ENCODE results near the gene ACSL5.
"Not testable (repeated sequence)": the region's sequence is repeated elsewhere in the genome, so short reads cannot be mapped to it uniquely, and the experiment has no call there.

The ACSL5 gene

GRCh38 chr10:112348759-112349158 lies 25.2 kb upstream of the ACSL5 start:
- no peak for DNase-seq
- intact Hi-C loops (cut with DNase I), result no loop called here

- intact Hi-C loops (cut with DNase I), result no loop called here
- peak in 1 of 10 donors; percentile 81 for DNase-seq
Observed at GRCh38 chr10:112349521-112350085, 24.3 kb upstream of the ACSL5 start.

GRCh38 chr10:112351146-112351545 lies 22.8 kb upstream of the ACSL5 start:
- no peak for DNase-seq
- intact Hi-C loops (cut with DNase I), result no loop called here

GRCh38 chr10:112352044-112352443 lies 21.9 kb upstream of the ACSL5 start:
- intact Hi-C loops (cut with DNase I), result no loop called here
- no peak for DNase-seq

- no peak for DNase-seq
- intact Hi-C loops (cut with DNase I), result no loop called here
Observed at GRCh38 chr10:112353046-112353445, 20.9 kb upstream of the ACSL5 start.

- intact Hi-C loops (cut with DNase I), result no loop called here
- DNase-seq, result no peak
Observed at GRCh38 chr10:112356686-112357085, 17.2 kb upstream of the ACSL5 start.

GRCh38 chr10:112359606-112360307 lies 14.2 kb upstream of the ACSL5 start:
- intact Hi-C loops (cut with DNase I), result no loop called here
- DNase-seq, result no peak

- intact Hi-C loops (cut with DNase I), result no loop called here
- peak in 3 of 10 donors; percentile 10 to 39 (median 18) for DNase-seq
Observed at GRCh38 chr10:112360308-112361270, 13.3 kb upstream of the ACSL5 start.

GRCh38 chr10:112361951-112362751 lies 11.8 kb upstream of the ACSL5 start:
- intact Hi-C loops (cut with DNase I), result no loop called here
- peak in 3 of 10 donors; percentile 11 to 48 (median 19) for DNase-seq

- intact Hi-C loops (cut with DNase I), result no loop called here
- DNase-seq, result no peak
Observed at GRCh38 chr10:112362833-112363232, 11.1 kb upstream of the ACSL5 start.

- no peak for DNase-seq
- intact Hi-C loops (cut with DNase I), result no loop called here
Observed at GRCh38 chr10:112363696-112364688, 9.9 kb upstream of the ACSL5 start.

- DNase-seq, result no peak
- intact Hi-C loops (cut with DNase I), result no loop called here
Observed at GRCh38 chr10:112365014-112365432, 8.9 kb upstream of the ACSL5 start.

GRCh38 chr10:112365451-112365850 lies 8.5 kb upstream of the ACSL5 start:
- no peak for DNase-seq
- intact Hi-C loops (cut with DNase I), result no loop called here

- DNase-seq, result no peak
- intact Hi-C loops (cut with DNase I), result no loop called here
Observed at GRCh38 chr10:112366992-112367391, 6.9 kb upstream of the ACSL5 start.

GRCh38 chr10:112367516-112367915 lies 6.4 kb upstream of the ACSL5 start:
- intact Hi-C loops (cut with DNase I), result no loop called here
- no peak for DNase-seq

- no peak for DNase-seq
- intact Hi-C loops (cut with DNase I), result no loop called here
Observed at GRCh38 chr10:112369495-112370423, 4.2 kb upstream of the ACSL5 start.

- intact Hi-C loops (cut with DNase I), result no loop called here
- DNase-seq, result no peak
Observed at GRCh38 chr10:112370424-112370819, 3.5 kb upstream of the ACSL5 start.

- DNase-seq; intact Hi-C loops (cut with DNase I): not testable (repeated sequence)
Observed at GRCh38 chr10:112371326-112371725, 2.6 kb upstream of the ACSL5 start.
